Activated CD4-positive, alpha-beta T cell treated with anti-CD3 and anti-CD28 coated beads, Interleukin-2, amount 10 ng/mL, durations not matched to agents 24 days and 14 days (primary cell): ENCODE data around the gene SCAND1. TPM values are rescaled to one million over a fixed set of nuclear protein-coding genes. Genes with fewer than 3 reads are reported as not detected.
"Not testable (repeated sequence)": the region's sequence is repeated elsewhere in the genome, so short reads cannot be mapped to it uniquely, and the experiment has no call there.

ENCODE experiments used
- DNase-seq: peaks from one replicate; pipeline ENCODE4 v3.0.0; 2022
- H3K27ac Mint-ChIP-seq: one replicate; pipeline ENCODE4 v1.8.0; 2022; ENCODE audit warnings: mild to moderate bottlenecking, mixed read lengths
- H3K27me3 Mint-ChIP-seq: one replicate; pipeline ENCODE4 v1.8.0; 2022; ENCODE audit warnings: mixed read lengths
- H3K36me3 Mint-ChIP-seq: one replicate; pipeline ENCODE4 v1.8.0; 2022; ENCODE audit warnings: low read depth, mild to moderate bottlenecking, mixed read lengths
- H3K4me1 Mint-ChIP-seq: one replicate; pipeline ENCODE4 v1.8.0; 2021; ENCODE audit warnings: mixed read lengths
- H3K4me3 Mint-ChIP-seq: one replicate; pipeline ENCODE4 v1.8.0; 2022; ENCODE audit warnings: mild to moderate bottlenecking, moderate library complexity, mixed read lengths
- H3K9me3 Mint-ChIP-seq: one replicate; pipeline ENCODE4 v1.8.0; 2021; ENCODE audit warnings: mixed read lengths
- intact Hi-C: fragments of 100-400 bp; cut with micrococcal nuclease; formaldehyde crosslinking; loops from one replicate; pipeline ENCODE4 v1.15.1; 2023
- total RNA-seq: library from RNA; stranded (reverse); gene quantifications from 2 replicates; pipeline ENCODE4 v1.2.3, GENCODE V29; 2022

Gene SCAND1
- total RNA-seq, 1 donor from 2014 or later = 35.1 TPM

DNA sequence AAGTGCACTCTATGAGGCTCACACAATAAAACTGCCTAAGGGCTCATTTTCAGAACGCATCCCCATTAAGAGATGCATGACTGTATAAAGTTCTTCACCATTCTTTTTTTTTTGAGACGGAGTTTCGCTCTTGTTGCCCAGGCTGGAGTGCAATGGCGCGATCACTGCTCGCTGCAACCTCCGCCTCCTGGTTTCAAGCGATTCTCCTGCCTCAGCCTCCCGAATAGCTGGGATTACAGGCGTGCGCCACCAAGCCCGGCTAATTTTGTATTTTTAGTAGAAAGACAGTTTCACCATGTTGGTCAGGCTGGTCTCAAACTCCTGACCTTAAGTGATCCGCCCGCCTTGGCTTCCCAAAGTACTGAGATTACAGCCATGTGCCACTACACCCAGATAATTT lies 2.2 kb downstream of the SCAND1 start:
- peaks cover 13% of the 10 kb centered on the region for H3K36me3 Mint-ChIP-seq
- intact Hi-C loops = loop anchor here (5.0 to 10.0 kb wide), 4 partner anchors 57 to 1590 kb away; partner anchors contain the start of genes CPNE1, ITCH, MMP24OS and RBM12

DNA sequence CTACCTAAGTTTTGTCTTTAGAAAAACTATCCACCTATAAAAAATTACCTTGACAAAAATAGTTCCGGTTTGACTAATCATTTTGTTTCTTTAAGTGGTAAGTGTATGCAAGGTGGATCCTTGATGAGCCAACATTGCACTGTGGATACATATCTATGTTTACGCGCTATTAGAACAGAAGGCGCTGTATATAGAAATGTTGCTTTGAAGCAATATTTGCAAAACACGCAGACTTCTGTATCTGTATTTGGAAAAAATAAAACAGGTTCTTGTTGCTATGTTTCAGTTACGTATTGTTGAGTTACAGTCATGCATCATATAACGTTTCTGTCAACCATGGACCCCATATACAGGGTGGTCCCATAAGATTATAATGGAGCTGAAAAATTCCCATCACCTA lies 4.2 kb downstream of the SCAND1 start:
- no peaks in the 10 kb centered on the region for H3K27me3 Mint-ChIP-seq
- no peak overlapping the region for H3K27ac Mint-ChIP-seq
- peaks cover 15% of the 10 kb centered on the region for H3K4me1 Mint-ChIP-seq
- intact Hi-C loops = loop anchor here (5.0 to 10.0 kb wide), 4 partner anchors 55 to 1588 kb away; partner anchors contain the start of genes CPNE1, ITCH, MMP24OS and RBM12
- no peak for DNase-seq
- no peaks in the 10 kb centered on the region for H3K9me3 Mint-ChIP-seq
- no peak overlapping the region for H3K4me3 Mint-ChIP-seq
- peaks cover 18% of the 10 kb centered on the region for H3K36me3 Mint-ChIP-seq

More for the DNA sequence above, 2.2 kb downstream of the SCAND1 start:
- H3K4me1 Mint-ChIP-seq = peaks cover 15% of the 10 kb centered on the region
- not testable (repeated sequence) for DNase-seq, H3K27me3 Mint-ChIP-seq, H3K9me3 Mint-ChIP-seq
- peak overlapping the region; percentile 100 for H3K27ac Mint-ChIP-seq
- H3K4me3 Mint-ChIP-seq = peak overlapping the region; percentile 100

GRCh38 chr20:35947907-35948306 lies 6.4 kb downstream of the SCAND1 start:
- peaks cover 23% of the 10 kb centered on the region for H3K36me3 Mint-ChIP-seq
- peaks cover 13% of the 10 kb centered on the region for H3K4me1 Mint-ChIP-seq
- DNase-seq = no peak
- no peak overlapping the region for H3K4me3 Mint-ChIP-seq
- H3K27me3 Mint-ChIP-seq = no peaks in the 10 kb centered on the region
- no peaks in the 10 kb centered on the region for H3K9me3 Mint-ChIP-seq
- intact Hi-C loops = no loop called here
- H3K27ac Mint-ChIP-seq = no peak overlapping the region

GRCh38 chr20:35947489-35947888 lies 6.8 kb downstream of the SCAND1 start:
- Mint-ChIP-seq H3K36me3 (peaks cover 23% of the 10 kb centered on the region), H3K27ac (no peak overlapping the region), H3K27me3 (no peaks in the 10 kb centered on the region), H3K4me1 (peaks cover 9% of the 10 kb centered on the region), H3K9me3 (no peaks in the 10 kb centered on the region), H3K4me3 (no peak overlapping the region)
- DNase-seq = peak; percentile 73
- intact Hi-C loops = no loop called here

- H3K9me3 Mint-ChIP-seq = no peaks in the 10 kb centered on the region
- H3K27me3 Mint-ChIP-seq = no peaks in the 10 kb centered on the region
- DNase-seq = no peak
- H3K4me3 Mint-ChIP-seq = no peak overlapping the region
- H3K36me3 Mint-ChIP-seq = peaks cover 40% of the 10 kb centered on the region
- H3K4me1 Mint-ChIP-seq = peaks cover 2% of the 10 kb centered on the region
- no peak overlapping the region for H3K27ac Mint-ChIP-seq
- intact Hi-C loops = no loop called here
These were observed 12.1 kb downstream of the SCAND1 start for GRCh38 chr20:35942243-35942642.

DNA sequence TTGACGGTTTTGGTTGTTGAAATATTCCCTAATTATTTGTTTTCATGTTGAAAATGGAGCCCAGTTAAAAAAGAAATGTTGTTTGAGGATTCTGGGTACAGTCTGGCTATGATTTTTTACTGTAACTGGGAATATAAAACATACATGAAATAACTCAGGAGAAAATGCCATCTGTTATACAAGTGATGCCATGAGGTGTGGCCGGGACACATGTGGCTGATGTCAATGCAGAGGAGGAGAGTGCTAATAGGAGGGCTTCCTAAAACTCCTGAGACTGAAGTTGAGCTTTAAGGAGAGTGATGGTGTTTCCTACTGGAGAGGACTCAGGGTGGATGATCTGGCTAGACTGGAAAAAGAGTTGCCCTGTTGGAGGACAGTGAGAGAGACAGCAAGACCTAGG lies 12.7 kb downstream of the SCAND1 start:
- H3K9me3 Mint-ChIP-seq = no peaks in the 10 kb centered on the region
- peaks cover 40% of the 10 kb centered on the region for H3K36me3 Mint-ChIP-seq
- no peak overlapping the region for H3K27ac Mint-ChIP-seq
- no peaks in the 10 kb centered on the region for H3K27me3 Mint-ChIP-seq
- DNase-seq = no peak
- intact Hi-C loops = no loop called here
- peaks cover 2% of the 10 kb centered on the region for H3K4me1 Mint-ChIP-seq
- H3K4me3 Mint-ChIP-seq = no peak overlapping the region

DNA sequence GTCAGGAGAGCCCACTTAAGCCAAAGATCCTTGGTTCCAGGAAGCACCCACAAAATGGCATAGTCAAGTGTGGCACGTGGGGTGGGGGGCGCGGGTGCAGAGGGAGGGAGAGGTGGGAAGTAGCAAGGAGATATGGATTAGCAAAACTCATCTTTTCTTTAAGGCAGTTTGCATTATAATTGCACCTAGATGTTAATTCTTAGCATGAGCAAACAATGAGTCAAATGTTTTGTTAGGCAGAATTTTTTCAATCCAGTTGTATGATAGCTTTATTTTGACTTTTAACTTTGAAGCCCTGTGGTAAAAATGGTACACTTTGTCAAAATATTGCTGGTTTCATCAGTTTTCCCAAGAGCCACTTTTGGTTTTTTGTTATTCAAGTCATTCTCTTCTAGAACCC lies 15.0 kb downstream of the SCAND1 start:
- peaks cover 33% of the 10 kb centered on the region for H3K36me3 Mint-ChIP-seq
- H3K9me3 Mint-ChIP-seq = no peaks in the 10 kb centered on the region
- no peak for DNase-seq
- no peak overlapping the region for H3K4me3 Mint-ChIP-seq
- H3K4me1 Mint-ChIP-seq = peaks cover 7% of the 10 kb centered on the region
- H3K27me3 Mint-ChIP-seq = no peaks in the 10 kb centered on the region
- H3K27ac Mint-ChIP-seq = no peak overlapping the region
- intact Hi-C loops = no loop called here

DNA sequence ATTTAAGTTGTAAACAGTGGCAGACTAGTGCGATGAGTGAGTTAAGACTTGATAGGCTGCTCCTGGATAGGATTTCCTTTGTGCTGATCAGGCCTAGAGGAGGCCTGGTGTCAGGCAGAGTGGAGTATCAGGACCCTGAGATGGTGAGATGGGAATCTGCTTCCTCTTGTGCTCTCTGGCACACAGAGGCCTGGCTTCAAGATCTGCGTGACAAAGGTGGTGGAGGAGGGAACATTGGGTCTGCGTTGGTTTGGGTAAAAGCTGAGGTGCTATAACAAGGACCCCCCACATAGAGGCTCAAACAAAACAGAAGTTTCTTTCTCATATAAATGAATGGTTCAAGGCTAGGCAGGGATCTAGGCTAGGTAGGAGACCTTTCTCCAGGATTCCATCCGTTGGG lies 20.3 kb downstream of the SCAND1 start:
- no peak overlapping the region for H3K27ac Mint-ChIP-seq
- intact Hi-C loops = no loop called here
- H3K4me1 Mint-ChIP-seq = peaks cover 14% of the 10 kb centered on the region
- H3K9me3 Mint-ChIP-seq = no peaks in the 10 kb centered on the region
- no peaks in the 10 kb centered on the region for H3K27me3 Mint-ChIP-seq
- peaks cover 36% of the 10 kb centered on the region for H3K36me3 Mint-ChIP-seq
- no peak overlapping the region for H3K4me3 Mint-ChIP-seq
- no peak for DNase-seq

DNA sequence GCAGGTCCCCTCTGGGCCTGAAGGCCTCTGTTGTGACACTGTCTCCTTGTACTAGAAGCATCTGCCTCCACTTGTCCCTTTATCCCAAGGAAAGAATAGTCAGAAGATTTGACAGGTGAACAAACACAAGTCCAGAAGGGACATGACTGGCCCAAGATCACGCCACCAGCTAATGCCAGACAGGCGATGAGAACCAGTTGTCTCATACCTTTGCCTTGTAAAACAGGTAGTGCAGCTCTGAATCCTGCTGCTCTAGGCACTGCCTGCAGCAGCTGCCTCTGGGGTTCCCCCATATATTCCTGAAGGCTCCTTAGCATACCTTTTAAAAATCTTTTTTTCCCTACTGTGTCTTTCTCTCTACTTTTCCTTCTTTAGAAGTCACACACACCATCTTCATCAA lies 25.0 kb downstream of the SCAND1 start:
- no peak for DNase-seq
- Mint-ChIP-seq H3K9me3 (no peaks in the 10 kb centered on the region), H3K4me1 (peaks cover 7% of the 10 kb centered on the region), H3K36me3 (peaks cover 39% of the 10 kb centered on the region), H3K4me3 (no peak overlapping the region), H3K27me3 (no peaks in the 10 kb centered on the region), H3K27ac (no peak overlapping the region)
- intact Hi-C loops = no loop called here

DNA sequence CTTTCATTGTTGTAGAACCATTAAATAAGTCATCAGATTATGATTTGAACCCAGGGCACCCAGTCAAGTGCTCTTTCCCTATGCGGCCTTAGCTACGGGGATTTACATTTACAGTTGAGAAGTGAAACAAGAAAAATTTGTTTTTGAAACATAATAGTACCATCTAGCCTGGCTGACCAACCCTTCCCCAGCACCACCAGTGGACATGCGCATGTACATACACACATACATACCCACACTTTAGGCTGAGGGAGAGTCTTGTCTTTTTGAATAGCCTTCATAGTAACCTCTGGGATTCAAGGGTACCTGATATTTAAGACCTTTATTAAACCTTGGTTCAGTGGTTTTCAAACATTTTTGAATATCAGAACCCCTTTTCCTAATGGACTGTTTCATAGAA lies 33.8 kb downstream of the SCAND1 start:
- DNase-seq = no peak
- Mint-ChIP-seq H3K27ac (no peak overlapping the region), H3K27me3 (no peaks in the 10 kb centered on the region), H3K4me1 (no peaks in the 10 kb centered on the region), H3K36me3 (peaks cover 24% of the 10 kb centered on the region), H3K9me3 (no peaks in the 10 kb centered on the region), H3K4me3 (no peak overlapping the region)
- intact Hi-C loops = no loop called here

- Mint-ChIP-seq H3K4me1 (peaks cover 2% of the 10 kb centered on the region), H3K36me3 (peaks cover 36% of the 10 kb centered on the region), H3K27me3 (no peaks in the 10 kb centered on the region), H3K27ac (no peak overlapping the region), H3K4me3 (no peak overlapping the region), H3K9me3 (no peaks in the 10 kb centered on the region)
- intact Hi-C loops = no loop called here
- no peak for DNase-seq
These were observed 36.3 kb downstream of the SCAND1 start for GRCh38 chr20:35918021-35918420.

- H3K4me3 Mint-ChIP-seq = no peak overlapping the region
- H3K27me3 Mint-ChIP-seq = no peaks in the 10 kb centered on the region
- intact Hi-C loops = no loop called here
- H3K4me1 Mint-ChIP-seq = peaks cover 2% of the 10 kb centered on the region
- H3K27ac Mint-ChIP-seq = no peak overlapping the region
- H3K36me3 Mint-ChIP-seq = peaks cover 39% of the 10 kb centered on the region
- H3K9me3 Mint-ChIP-seq = no peaks in the 10 kb centered on the region
- no peak for DNase-seq
These were observed 37.2 kb downstream of the SCAND1 start for GRCh38 chr20:35917077-35917476.

DNA sequence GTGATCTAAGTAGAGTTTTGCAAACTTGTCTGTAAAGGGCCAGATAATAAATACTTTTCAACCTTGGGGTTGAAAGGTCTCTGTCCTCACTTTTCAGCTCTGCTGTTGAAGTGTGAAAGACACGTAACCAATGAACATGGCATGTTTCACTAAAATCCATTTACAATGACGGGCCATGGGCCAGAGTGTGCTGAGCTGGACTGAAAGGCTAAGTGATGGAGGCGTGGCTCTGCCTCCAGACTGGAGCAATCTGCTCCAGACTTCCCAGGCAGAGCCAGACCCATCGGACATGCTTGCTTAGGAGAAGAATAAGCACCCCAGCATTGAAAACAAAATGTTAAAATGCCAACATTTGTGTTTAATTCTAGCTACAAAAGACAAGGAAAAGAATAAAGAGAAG lies 41.4 kb downstream of the SCAND1 start:
- Mint-ChIP-seq H3K27me3 (no peaks in the 10 kb centered on the region), H3K36me3 (peaks cover 31% of the 10 kb centered on the region), H3K27ac (no peak overlapping the region), H3K9me3 (no peaks in the 10 kb centered on the region), H3K4me3 (no peak overlapping the region), H3K4me1 (peaks cover 11% of the 10 kb centered on the region)
- no peak for DNase-seq
- intact Hi-C loops = no loop called here

DNA sequence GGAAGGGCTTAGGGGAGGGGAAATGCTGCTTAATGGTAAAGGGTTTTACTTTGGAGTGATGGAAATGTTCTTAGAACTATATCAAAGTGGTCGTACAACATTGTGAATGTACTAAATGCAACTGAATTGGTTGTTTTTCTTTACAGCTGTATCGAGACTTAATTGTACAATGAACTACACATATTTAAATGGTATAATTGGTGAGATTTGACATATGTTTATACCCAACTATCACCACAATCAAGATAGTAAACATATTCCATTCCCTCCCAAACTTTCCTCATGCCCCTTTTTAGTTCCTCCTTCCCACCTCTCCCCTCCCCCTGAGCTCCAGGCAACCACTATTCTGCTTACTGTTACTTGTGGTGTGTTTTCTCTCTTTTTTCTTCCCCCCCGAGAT lies 44.0 kb downstream of the SCAND1 start:
- H3K4me1 Mint-ChIP-seq = peaks cover 13% of the 10 kb centered on the region
- intact Hi-C loops = no loop called here
- H3K9me3 Mint-ChIP-seq = no peaks in the 10 kb centered on the region
- peak overlapping the region; percentile 29 for H3K27ac Mint-ChIP-seq
- no peaks in the 10 kb centered on the region for H3K27me3 Mint-ChIP-seq
- no peak for DNase-seq
- peaks cover 32% of the 10 kb centered on the region for H3K36me3 Mint-ChIP-seq
- no peak overlapping the region for H3K4me3 Mint-ChIP-seq

GRCh38 chr20:35909796-35910195 lies 44.5 kb downstream of the SCAND1 start:
- intact Hi-C loops = no loop called here
- Mint-ChIP-seq H3K27ac (no peak overlapping the region), H3K36me3 (peaks cover 33% of the 10 kb centered on the region), H3K4me1 (peaks cover 13% of the 10 kb centered on the region), H3K4me3 (no peak overlapping the region), H3K27me3 (no peaks in the 10 kb centered on the region), H3K9me3 (no peaks in the 10 kb centered on the region)
- no peak for DNase-seq
